Stimulated activated CD8-positive, alpha-beta memory T cell treated with anti-CD3 and anti-CD28 coated beads, Interleukin-7, amount 100 ng/mL, for 24 hours (primary cell): ENCODE results near the gene ITPA.
"Not testable (repeated sequence)": the region's sequence is repeated elsewhere in the genome, so short reads cannot be mapped to it uniquely, and the experiment has no call there.

Experiments used
- DNase-seq: peaks from one replicate; pipeline ENCODE4 v3.0.0-alpha.2; 2020; ENCODE audit warnings: low read depth

Gene ITPA

GRCh38 chr20:3173610-3174441 lies 35.5 kb upstream of the ITPA start:
- peak; percentile 81 for DNase-seq

- no peak for DNase-seq
Measured at GRCh38 chr20:3174442-3175261, 34.6 kb upstream of the ITPA start.

GRCh38 chr20:3175270-3175669 lies 34.0 kb upstream of the ITPA start:
- no peak for DNase-seq

- no peak for DNase-seq
Measured at GRCh38 chr20:3177746-3178485, 31.4 kb upstream of the ITPA start.

- no peak for DNase-seq
Measured at GRCh38 chr20:3180319-3180718, 29.0 kb upstream of the ITPA start.

- DNase-seq = no peak
Measured at GRCh38 chr20:3181270-3181669, 28.0 kb upstream of the ITPA start.

- DNase-seq = not testable (repeated sequence)
Measured at GRCh38 chr20:3182429-3182828, 26.9 kb upstream of the ITPA start.

- no peak for DNase-seq
Measured at GRCh38 chr20:3183896-3184612, 25.2 kb upstream of the ITPA start.

GRCh38 chr20:3187861-3188260 lies 21.4 kb upstream of the ITPA start:
- DNase-seq = not testable (repeated sequence)

- DNase-seq = no peak
Measured at GRCh38 chr20:3188823-3189413, 20.4 kb upstream of the ITPA start.

- no peak for DNase-seq
Measured at GRCh38 chr20:3189561-3190131, 19.7 kb upstream of the ITPA start.

- no peak for DNase-seq
Measured at GRCh38 chr20:3190681-3191111, 18.6 kb upstream of the ITPA start.

- no peak for DNase-seq
Measured at GRCh38 chr20:3192226-3193015, 16.9 kb upstream of the ITPA start.

GRCh38 chr20:3193806-3194616 lies 15.3 kb upstream of the ITPA start:
- no peak for DNase-seq

GRCh38 chr20:3194617-3195280 lies 14.5 kb upstream of the ITPA start:
- no peak for DNase-seq

- DNase-seq = no peak
Measured at GRCh38 chr20:3195590-3196237, 13.6 kb upstream of the ITPA start.

- DNase-seq = no peak
Measured at GRCh38 chr20:3199206-3199605, 10.1 kb upstream of the ITPA start.
